BE2C (cell line): ENCODE results near the gene TMEM138.
"Not testable (repeated sequence)": the region's sequence is repeated elsewhere in the genome, so short reads cannot be mapped to it uniquely, and the experiment has no call there.

Experiments
- DNase-seq: peaks from one replicate; pipeline ENCODE4 v3.0.0-alpha.2; 2020
- H3K27me3 ChIP-seq: fragments of 250-450 bp; sonication (Bioruptor Pico); 2 replicates; pipeline ENCODE4 v1.5.1; 2020; ENCODE audit warnings: mild to moderate bottlenecking
- H3K36me3 ChIP-seq: fragments of 250-450 bp; sonication (Bioruptor Pico); 2 replicates; pipeline ENCODE4 v1.5.1; 2020; ENCODE audit warnings: mild to moderate bottlenecking
- H3K4me1 ChIP-seq: fragments of 250-450 bp; sonication (Bioruptor Pico); 2 replicates; pipeline ENCODE4 v1.5.1; 2020
- H3K4me3 ChIP-seq: 2 replicates; pipeline ENCODE4 v1.5.1; 2011; ENCODE audit warnings: low read depth, low read length
- H3K9me3 ChIP-seq: fragments of 250-450 bp; sonication (Bioruptor Pico); 2 replicates; pipeline ENCODE4 v1.5.1; 2020
- CTCF ChIP-seq: IDR thresholded peaks from 2 replicates; pipeline ENCODE4 v1.5.1; 2012; ENCODE audit warnings: mild to moderate bottlenecking, low read depth, low read length

Gene TMEM138

GRCh38 chr11:61372659-61373420 lies 10.7 kb downstream of the TMEM138 start:
- Histone ChIP-seq H3K27me3 (no peaks in the 10 kb centered on the region), H3K4me1 (no peaks in the 10 kb centered on the region), H3K36me3 (peaks cover 14% of the 10 kb centered on the region), H3K4me3 (no peak overlapping the region), H3K9me3 (no peaks in the 10 kb centered on the region)
- TF ChIP-seq CTCF, result no peak
- no peak for DNase-seq

GRCh38 chr11:61375761-61376108 lies 13.6 kb downstream of the TMEM138 start:
- Histone ChIP-seq H3K4me3 (no peak overlapping the region), H3K36me3 (no peaks in the 10 kb centered on the region), H3K4me1 (no peaks in the 10 kb centered on the region), H3K27me3 (no peaks in the 10 kb centered on the region), H3K9me3 (no peaks in the 10 kb centered on the region)
- DNase-seq, result no peak
- TF ChIP-seq CTCF, result no peak

GRCh38 chr11:61377461-61378160 lies 15.4 kb downstream of the TMEM138 start:
- no peak overlapping the region for H3K4me3 ChIP-seq
- TF ChIP-seq CTCF, result no peak
- H3K27me3 ChIP-seq, result no peaks in the 10 kb centered on the region
- H3K36me3 ChIP-seq, result no peaks in the 10 kb centered on the region
- H3K4me1 ChIP-seq, result no peaks in the 10 kb centered on the region
- no peaks in the 10 kb centered on the region for H3K9me3 ChIP-seq
- DNase-seq, result no peak

- Histone ChIP-seq H3K4me1 (no peaks in the 10 kb centered on the region), H3K4me3 (no peak overlapping the region)
- no peak for DNase-seq
Observed at GRCh38 chr11:61378713-61379313, 16.6 kb downstream of the TMEM138 start.

GRCh38 chr11:61380884-61381283 lies 18.7 kb downstream of the TMEM138 start:
- Histone ChIP-seq H3K4me1 (no peaks in the 10 kb centered on the region), H3K27me3 (no peaks in the 10 kb centered on the region), H3K9me3 (no peaks in the 10 kb centered on the region), H3K4me3 (no peak overlapping the region), H3K36me3 (no peaks in the 10 kb centered on the region)
- no peak for TF ChIP-seq CTCF
- no peak for DNase-seq

More at GRCh38 chr11:61378713-61379313, 16.6 kb downstream of the TMEM138 start:
- Histone ChIP-seq H3K9me3 (no peaks in the 10 kb centered on the region), H3K36me3 (no peaks in the 10 kb centered on the region), H3K27me3 (no peaks in the 10 kb centered on the region)
- no peak for TF ChIP-seq CTCF

- H3K36me3 ChIP-seq, H3K9me3 ChIP-seq, DNase-seq, H3K4me1 ChIP-seq, H3K4me3 ChIP-seq, H3K27me3 ChIP-seq: not testable (repeated sequence)
Observed at GRCh38 chr11:61383859-61384258, 21.7 kb downstream of the TMEM138 start.
